NT2/D1 (cell line): Measurements from ENCODE around the gene MCCD1.

Experiments
- YY1 ChIP-seq: IDR thresholded peaks from 2 replicates; pipeline ENCODE4 v1.6.1; 2011; ENCODE audit not compliant: insufficient read length, insufficient read depth
- ZNF274 ChIP-seq: IDR thresholded peaks from 2 replicates; pipeline ENCODE4 v1.6.1; 2011; ENCODE audit warnings: mild to moderate bottlenecking, low read depth, low read length

DNA sequence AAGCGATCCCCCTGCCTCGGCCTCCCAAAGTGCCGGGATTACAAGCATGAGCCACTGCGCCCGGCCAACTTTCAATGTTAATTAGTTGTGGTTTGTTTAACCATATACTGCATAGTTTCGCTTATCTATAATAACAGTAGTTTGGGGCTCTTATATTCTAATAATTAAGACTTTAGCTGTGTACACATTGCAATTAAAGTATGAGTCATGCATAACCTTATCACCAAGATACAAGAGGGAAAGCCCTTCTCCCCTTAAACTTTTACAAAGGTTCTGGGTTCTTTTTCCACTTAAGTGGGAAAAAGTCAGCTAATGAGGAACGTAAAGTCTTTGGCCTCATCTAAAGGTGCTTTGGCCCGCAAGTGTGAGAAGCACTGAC lies 3.2 kb upstream of the MCCD1 start:
- TF ChIP-seq YY1 (no peak), ZNF274 (no peak)
